Liver (tissue), 9 donors: ENCODE data around the gene LURAP1L. TPM values are rescaled to one million over a fixed set of nuclear protein-coding genes. Genes with fewer than 3 reads are reported as not detected.

Experiments
- DNase-seq: peaks from one replicate; pipeline ENCODE4 v3.0.0-alpha.2; 2017; ENCODE audit warnings: low spot score
- H3K27ac ChIP-seq, 2 donors: one replicate each; pipeline ENCODE4 v1.7.0; 2013; ENCODE audit warnings: inconsistent platforms in 2 of 2, low read length in 2 of 2, control low read depth in 1 of 2, low read depth in 1 of 2, mild to moderate bottlenecking in 1 of 2
- H3K27me3 ChIP-seq, 4 donors: one replicate each; pipeline versions ENCODE4 v1.6.1 to v1.7.0; 2013; ENCODE audit warnings: low read length in 3 of 4, inconsistent platforms in 1 of 4, mild to moderate bottlenecking in 1 of 4, moderate library complexity in 1 of 4; ENCODE audit not compliant: control insufficient read depth in 4 of 4, insufficient read depth in 4 of 4
- H3K36me3 ChIP-seq, 4 donors: one replicate each; pipeline versions ENCODE4 v1.6.1 to v1.7.0; 2013; ENCODE audit warnings: low read length in 3 of 4, mild to moderate bottlenecking in 3 of 4, low read depth in 1 of 4, moderate library complexity in 1 of 4; ENCODE audit not compliant: control insufficient read depth in 4 of 4, insufficient read depth in 3 of 4
- H3K4me1 ChIP-seq, 4 donors: one replicate each; pipeline versions ENCODE4 v1.6.1 to v1.7.0; 2013; ENCODE audit warnings: low read length in 3 of 4, mild to moderate bottlenecking in 3 of 4, moderate library complexity in 1 of 4; ENCODE audit not compliant: control insufficient read depth in 4 of 4, insufficient read depth in 4 of 4
- H3K4me3 ChIP-seq, 3 donors: one replicate each; pipeline versions ENCODE4 v1.6.1 to v1.7.0; 2013; ENCODE audit warnings: low read length in 3 of 3, control low read depth in 1 of 3, low read depth in 1 of 3, mild to moderate bottlenecking in 1 of 3
- H3K9ac ChIP-seq, 2 donors: one replicate each; pipeline ENCODE4 v1.7.0; 2013; ENCODE audit warnings: low read length in 2 of 2, mild to moderate bottlenecking in 2 of 2, moderate library complexity in 2 of 2, control low read depth in 1 of 2, low read depth in 1 of 2
- H3K9me3 ChIP-seq, 4 donors: one replicate each; pipeline versions ENCODE4 v1.6.1 to v1.7.0; 2013; ENCODE audit warnings: low read length in 3 of 4; ENCODE audit not compliant: control insufficient read depth in 4 of 4
- ATF3 ChIP-seq: IDR thresholded peaks from 2 replicates; pipeline ENCODE4 v1.6.1; 2016; ENCODE audit warnings: antibody characterized with exemption
- EGR1 ChIP-seq, 2 donors: IDR thresholded peaks; 2 replicates each; pipeline ENCODE4 v1.6.1; 2016 to 2018; ENCODE audit warnings: antibody characterized with exemption in 2 of 2, low read depth in 2 of 2
- FOXA1 ChIP-seq: IDR thresholded peaks from 2 replicates; pipeline ENCODE4 v1.6.1; 2016; ENCODE audit warnings: antibody characterized with exemption
- FOXA2 ChIP-seq: IDR thresholded peaks from 2 replicates; pipeline ENCODE4 v1.6.1; 2016; ENCODE audit warnings: antibody characterized with exemption
- GABPA ChIP-seq, 2 donors: IDR thresholded peaks in 1 of 2; conservative IDR thresholded peaks in 1 of 2; 2 replicates each; pipeline ENCODE4 v1.6.1; 2016; ENCODE audit warnings: antibody characterized with exemption in 2 of 2, mild to moderate bottlenecking in 1 of 2, moderate library complexity in 1 of 2
- HNF4A ChIP-seq, 2 donors: conservative IDR thresholded peaks; 2 replicates each; pipeline ENCODE4 v1.6.1; 2016; ENCODE audit warnings: antibody characterized with exemption in 2 of 2, mild to moderate bottlenecking in 2 of 2
- HNF4G ChIP-seq: IDR thresholded peaks from 2 replicates; pipeline ENCODE4 v1.6.1; 2016; ENCODE audit warnings: antibody characterized with exemption
- JUND ChIP-seq, 2 donors: IDR thresholded peaks; 2 replicates each; pipeline ENCODE4 v1.6.1; 2016; ENCODE audit warnings: antibody characterized with exemption in 2 of 2
- MAX ChIP-seq: IDR thresholded peaks from 2 replicates; pipeline ENCODE4 v1.6.1; 2016; ENCODE audit warnings: antibody characterized with exemption
- REST ChIP-seq: IDR thresholded peaks from 2 replicates; pipeline ENCODE4 v1.6.1; 2016; ENCODE audit warnings: antibody characterized with exemption, mild to moderate bottlenecking
- RXRA ChIP-seq, 2 donors: IDR thresholded peaks; 2 replicates each; pipeline ENCODE4 v1.6.1; 2017 to 2018; ENCODE audit warnings: antibody characterized with exemption in 2 of 2, mild to moderate bottlenecking in 1 of 2
- SP1 ChIP-seq: IDR thresholded peaks from 2 replicates; pipeline ENCODE4 v1.6.1; 2018; ENCODE audit warnings: antibody characterized with exemption, mild to moderate bottlenecking
- TAF1 ChIP-seq: conservative IDR thresholded peaks from 2 replicates; pipeline ENCODE4 v1.6.1; 2016; ENCODE audit warnings: antibody characterized with exemption, mild to moderate bottlenecking
- ZBTB33 ChIP-seq: IDR thresholded peaks from 2 replicates; pipeline ENCODE4 v1.6.1; 2016; ENCODE audit warnings: antibody characterized with exemption
- WGBS: extraction: QIAGEN DNeasy Blood & Tissue Kit; methylation state at CpG from one replicate; pipeline ENCODE4 v1.1.7; 2013; 5-methylcytosine and 5-hydroxymethylcytosine counted together
- polyA plus RNA-seq, 2 donors: library from polyadenylated mRNA; stranded (reverse) in 1 of 2; unstranded in 1 of 2; fragments of 200-250 nt in 1 of 2; fragments of >200 nt in 1 of 2; fragmentation: Nextera tagmentation in 1 of 2; extraction: Ambion mirVana in 1 of 2; gene quantifications; one replicate each; pipeline versions ENCODE4 v1.2.1 to v1.2.3, GENCODE V29; 2013 to 2015
- total RNA-seq, 2 donors: library from RNA; depleted of rRNA; stranded (reverse); fragments of >200 nt; gene quantifications; one replicate each; pipeline ENCODE4 v1.2.3, GENCODE V29; 2014
- donor health status: healthy.
- donor health status: healthy.
- donor health status: healthy.
- donor health status: healthy.
- donor health status: healthy.

Gene LURAP1L
- total and polyA plus RNA-seq, 4 donors = 4.2 to 18.6 (median 8.9) TPM

- WGBS = 84% methylated on average over 2 of the region's 2 CpGs
- H3K27me3 ChIP-seq = no peaks in the 10 kb centered on the region
- H3K4me1 ChIP-seq = no peaks in the 10 kb centered on the region
- H3K27ac ChIP-seq = no peak overlapping the region
- no peak for DNase-seq
- H3K36me3 ChIP-seq = no peaks in the 10 kb centered on the region
- no peak for TF ChIP-seq JUND (IDR thresholded peaks at IDR 0.05)
- no peak for TF ChIP-seq HNF4A (conservative IDR thresholded peaks at IDR 0.05)
- TF ChIP-seq ZBTB33 = no peak
- no peak overlapping the region for H3K9ac ChIP-seq
- no peak overlapping the region for H3K4me3 ChIP-seq
- no peaks in the 10 kb centered on the region for H3K9me3 ChIP-seq
Measured at GRCh38 chr9:12726795-12727194, 48.0 kb upstream of the LURAP1L start.

GRCh38 chr9:12730198-12730597, 44.6 kb upstream of the LURAP1L start:
- 90% methylated on average over 1 of the region's 1 CpG for WGBS
- Histone ChIP-seq H3K4me1 (no peaks in the 10 kb centered on the region), H3K27ac (no peak overlapping the region), H3K9ac (no peak overlapping the region), H3K27me3 (no peaks in the 10 kb centered on the region), H3K9me3 (peaks cover 0 to 5% (median under 1%) of the 10 kb centered on the region in 4 donors), H3K4me3 (no peak overlapping the region), H3K36me3 (no peaks in the 10 kb centered on the region)
- no peak for DNase-seq
- TF ChIP-seq HNF4A (conservative IDR thresholded peaks at IDR 0.05) = no peak
- TF ChIP-seq EGR1 (IDR thresholded peaks at IDR 0.05; ENCODE audit: low read depth in 2 of 2) = no peak

- H3K36me3 ChIP-seq = no peaks in the 10 kb centered on the region
- no peaks in the 10 kb centered on the region for H3K4me1 ChIP-seq
- no peak for DNase-seq
- no peak for TF ChIP-seq MAX
- no peak for TF ChIP-seq FOXA2
- TF ChIP-seq ZBTB33 = no peak
- TF ChIP-seq HNF4G = no peak
- no peak for TF ChIP-seq GABPA (IDR thresholded peaks at IDR 0.05 in 1 of 2, conservative IDR thresholded peaks at IDR 0.05 in 1 of 2)
- no peak for TF ChIP-seq EGR1 (IDR thresholded peaks at IDR 0.05; ENCODE audit: low read depth in 2 of 2)
- no peak for TF ChIP-seq RXRA (IDR thresholded peaks at IDR 0.05)
- TF ChIP-seq HNF4A (conservative IDR thresholded peaks at IDR 0.05) = no peak
- no peak for TF ChIP-seq SP1
- TF ChIP-seq FOXA1 = no peak
- no peak for TF ChIP-seq REST
- TF ChIP-seq TAF1 = no peak
- TF ChIP-seq ATF3 = no peak
- no peak overlapping the region for H3K9ac ChIP-seq
- no peaks in the 10 kb centered on the region for H3K27me3 ChIP-seq
- no peak overlapping the region for H3K4me3 ChIP-seq
- peaks cover 0 to 5% (median under 1%) of the 10 kb centered on the region in 4 donors for H3K9me3 ChIP-seq
- no peak overlapping the region for H3K27ac ChIP-seq
Measured at GRCh38 chr9:12730927-12731326, 43.9 kb upstream of the LURAP1L start.
